SK-N-SH (cell line): ENCODE data around the gene ERLIN1. TPM values are rescaled to one million over a fixed set of nuclear protein-coding genes. Genes with fewer than 3 reads are reported as not detected.

Experiments used
- CTCF ChIA-PET: fragments of 300-600, 350-600 bp; formaldehyde crosslinking; extraction: SDS; loops from one replicate; lab custom pipeline; 2021; lab: Yijun Ruan, JAX
- POLR2A ChIA-PET: fragments of 350-600 bp; sonication (Branson Sonifier 250); formaldehyde crosslinking; extraction: SDS; loops from one replicate; lab custom pipeline; 2020; ENCODE audit warnings: antibody characterized with exemption, inconsistent platforms; lab: Yijun Ruan, JAX
- DNase-seq: peaks from one replicate; pipeline ENCODE4 v3.0.0; 2012
- H2AFZ ChIP-seq: fragments of 200-600 bp; sonication (generic); 2 replicates; pipeline ENCODE4 v1.8.1; 2016; ENCODE audit warnings: antibody characterized with exemption, mild to moderate bottlenecking, low read depth
- H3F3A ChIP-seq: fragments of 200-600 bp; sonication (generic); replicated peaks from 2 replicates; pipeline ENCODE3; 2016; ENCODE audit warnings: antibody characterized with exemption, mild to moderate bottlenecking; ENCODE audit not compliant: insufficient read depth
- H3K27ac ChIP-seq, 2 experiments: fragments of 200-500 bp in 1 of 2; fragments of 200-600 bp in 1 of 2; sonication (Bioruptor generic) in 1 of 2; sonication (generic), shearing (Covaris generic) in 1 of 2; 2 replicates each; pipeline versions ENCODE4 v1.5.1 to v1.6.1; 2014 to 2016; ENCODE audit warnings: low read depth in 2 of 2, inconsistent platforms in 1 of 2, low read length in 1 of 2, mild to moderate bottlenecking in 1 of 2, mixed read lengths in 1 of 2
- H3K27me3 ChIP-seq: fragments of 200-600 bp; sonication (generic), shearing (Covaris generic); 2 replicates; pipeline ENCODE4 v1.6.1; 2016; ENCODE audit warnings: mixed run types; ENCODE audit not compliant: insufficient read depth
- H3K36me3 ChIP-seq, 2 experiments: fragments of 200-500 bp in 1 of 2; fragments of 200-600 bp in 1 of 2; sonication (Bioruptor generic) in 1 of 2; sonication (generic) in 1 of 2; replicated peaks in 1 of 2; 2 replicates each; pipeline versions ENCODE3 to v1.5.1; 2014 to 2016; ENCODE audit warnings: low read length in 1 of 2, mild to moderate bottlenecking in 1 of 2; ENCODE audit not compliant: insufficient read depth in 2 of 2, control insufficient read depth in 1 of 2
- H3K4me1 ChIP-seq, 2 experiments: fragments of 200-500 bp in 1 of 2; fragments of 200-600 bp in 1 of 2; sonication (Bioruptor generic) in 1 of 2; sonication (generic), shearing (Covaris generic) in 1 of 2; 2 replicates each; pipeline versions ENCODE4 v1.5.1 to v1.6.1; 2014 to 2016; ENCODE audit warnings: low read depth in 1 of 2, low read length in 1 of 2, mixed run types in 1 of 2; ENCODE audit not compliant: insufficient read depth in 2 of 2, control insufficient read depth in 1 of 2
- H3K4me2 ChIP-seq: fragments of 200-600 bp; sonication (generic), shearing (Covaris generic); 2 replicates; pipeline ENCODE4 v1.6.1; 2017; ENCODE audit warnings: mixed run types
- H3K4me3 ChIP-seq, 2 experiments: fragments of 200-500 bp in 1 of 2; fragments of 200-600 bp in 1 of 2; sonication (Bioruptor generic) in 1 of 2; sonication (generic), shearing (Covaris generic) in 1 of 2; 2 replicates each; pipeline versions ENCODE4 v1.5.1 to v1.8.1; 2014 to 2016; ENCODE audit warnings: low read depth in 2 of 2, inconsistent platforms in 1 of 2, low read length in 1 of 2, mild to moderate bottlenecking in 1 of 2, mixed read lengths in 1 of 2, moderate library complexity in 1 of 2
- H3K79me2 ChIP-seq: fragments of 200-600 bp; sonication (generic); 2 replicates; pipeline ENCODE4 v1.8.1; 2017; ENCODE audit warnings: mild to moderate bottlenecking; ENCODE audit not compliant: insufficient read depth
- H3K9ac ChIP-seq: fragments of 200-600 bp; sonication (generic); 2 replicates; pipeline ENCODE4 v1.6.1; 2017; ENCODE audit warnings: mixed run types
- H3K9me2 ChIP-seq: fragments of 200-600 bp; sonication (generic); 2 replicates; pipeline ENCODE4 v1.6.1; 2017; ENCODE audit warnings: mixed run types
- H3K9me3 ChIP-seq: fragments of 200-600 bp; sonication (generic); 2 replicates; pipeline ENCODE4 v1.6.1; 2017; ENCODE audit warnings: mixed run types, mild to moderate bottlenecking, moderate library complexity
- H4K20me1 ChIP-seq: fragments of 200-600 bp; sonication (generic); 2 replicates; pipeline ENCODE4 v1.6.1; 2017; ENCODE audit warnings: mild to moderate bottlenecking, mixed run types; ENCODE audit not compliant: insufficient read depth
- CHD2 ChIP-seq: fragments of 150-350 bp; IDR thresholded peaks from 2 replicates; pipeline ENCODE4 v1.6.1; 2018; ENCODE audit warnings: low read length; ENCODE audit not compliant: partially characterized antibody
- ELF1 ChIP-seq: IDR thresholded peaks from 2 replicates; pipeline ENCODE4 v1.4.0; 2012
- EP300 ChIP-seq, 2 experiments: IDR thresholded peaks; 2 replicates each; pipeline versions ENCODE4 v1.4.0 to v1.6.1; 2012; ENCODE audit warnings: borderline replicate concordance in 1 of 2, low read depth in 1 of 2, low read length in 1 of 2
- EZH2phosphoT487 ChIP-seq: fragments of 200-600 bp; sonication (generic); IDR thresholded peaks from 2 replicates; pipeline ENCODE4 v1.6.1; 2017; ENCODE audit warnings: low read depth, mixed run types, mild to moderate bottlenecking, antibody characterized with exemption, moderate library complexity, borderline replicate concordance
- FOSL2 ChIP-seq: IDR thresholded peaks from 2 replicates; pipeline ENCODE4 v1.4.0; 2012; ENCODE audit warnings: low read depth, mild to moderate bottlenecking, moderate library complexity, borderline replicate concordance
- FOXJ3 ChIP-seq: sonication (generic); formaldehyde crosslinking; IDR thresholded peaks from 2 replicates; pipeline ENCODE4 v1.5.1; 2020; ENCODE audit warnings: mild to moderate bottlenecking, missing genetic modification reagents
- GABPA ChIP-seq: IDR thresholded peaks from 2 replicates; pipeline ENCODE4 v1.4.0; 2012; ENCODE audit warnings: low read depth, mild to moderate bottlenecking
- MEF2A ChIP-seq: IDR thresholded peaks from 2 replicates; pipeline ENCODE4 v1.4.0; 2012; ENCODE audit warnings: low read depth, borderline replicate concordance
- MXI1 ChIP-seq: IDR thresholded peaks from 2 replicates; pipeline ENCODE4 v1.6.1; 2012; ENCODE audit warnings: mild to moderate bottlenecking, low read depth, low read length, improper control_type of control experiment
- RAD21 ChIP-seq: IDR thresholded peaks from 2 replicates; pipeline ENCODE4 v1.6.1; 2012; ENCODE audit warnings: mild to moderate bottlenecking, low read length
- RFX5 ChIP-seq: IDR thresholded peaks from 2 replicates; pipeline ENCODE4 v1.6.1; 2012; ENCODE audit warnings: mild to moderate bottlenecking, improper control_type of control experiment, low read length
- RXRA ChIP-seq: IDR thresholded peaks from 2 replicates; pipeline ENCODE4 v1.4.0; 2012; ENCODE audit warnings: low read depth, mild to moderate bottlenecking, borderline replicate concordance
- SIN3A ChIP-seq: IDR thresholded peaks from 2 replicates; pipeline ENCODE4 v1.6.1; 2012; ENCODE audit warnings: low read depth, mild to moderate bottlenecking, low read length, moderate library complexity, borderline replicate concordance
- TAF1 ChIP-seq: IDR thresholded peaks from 2 replicates; pipeline ENCODE4 v1.6.1; 2012; ENCODE audit warnings: low read depth, mild to moderate bottlenecking, low read length, moderate library complexity, borderline replicate concordance
- TCF12 ChIP-seq: IDR thresholded peaks from 2 replicates; pipeline ENCODE4 v1.4.0; 2012
- YY1 ChIP-seq: IDR thresholded peaks from 2 replicates; pipeline ENCODE4 v1.4.0; 2012; ENCODE audit warnings: low read depth, mild to moderate bottlenecking
- WGBS: methylation state at CpG from one replicate; pipeline ENCODE4 v1.1.6; 2017; ENCODE audit warnings: low lambda C conversion rate; 5-methylcytosine and 5-hydroxymethylcytosine counted together
- polyA plus RNA-seq, 3 experiments: library from polyadenylated mRNA; depleted of rRNA; stranded (reverse); fragments of >200 nt; gene quantifications; 2 replicates each; pipeline ENCODE4 v1.2.3, GENCODE V29; 2012
- TF ChIP-seq, protein P1 (sequence below): fragments of 150-350 bp; IDR thresholded peaks from 2 replicates; pipeline ENCODE4 v1.6.1; 2017; ENCODE audit warnings: antibody characterized with exemption, low read length, low read depth, borderline replicate concordance
- TF ChIP-seq, protein P2 (sequence below): IDR thresholded peaks from 2 replicates; pipeline ENCODE4 v1.4.0; 2012; ENCODE audit warnings: low read depth
- TF ChIP-seq, protein P3 (sequence below): fragments of 200-600 bp; sonication (generic); IDR thresholded peaks from 2 replicates; pipeline ENCODE4 v1.6.1; 2017; ENCODE audit warnings: antibody characterized with exemption, mild to moderate bottlenecking, moderate library complexity
- TF ChIP-seq, protein P4 (sequence below): IDR thresholded peaks from 2 replicates; pipeline ENCODE4 v1.4.0; 2012; ENCODE audit warnings: low read depth, borderline replicate concordance

ERLIN1 gene
- polyA plus RNA-seq, 1 of the 3 experiments (the other 2 are of a cell fraction), result 43.8 TPM

DNA sequence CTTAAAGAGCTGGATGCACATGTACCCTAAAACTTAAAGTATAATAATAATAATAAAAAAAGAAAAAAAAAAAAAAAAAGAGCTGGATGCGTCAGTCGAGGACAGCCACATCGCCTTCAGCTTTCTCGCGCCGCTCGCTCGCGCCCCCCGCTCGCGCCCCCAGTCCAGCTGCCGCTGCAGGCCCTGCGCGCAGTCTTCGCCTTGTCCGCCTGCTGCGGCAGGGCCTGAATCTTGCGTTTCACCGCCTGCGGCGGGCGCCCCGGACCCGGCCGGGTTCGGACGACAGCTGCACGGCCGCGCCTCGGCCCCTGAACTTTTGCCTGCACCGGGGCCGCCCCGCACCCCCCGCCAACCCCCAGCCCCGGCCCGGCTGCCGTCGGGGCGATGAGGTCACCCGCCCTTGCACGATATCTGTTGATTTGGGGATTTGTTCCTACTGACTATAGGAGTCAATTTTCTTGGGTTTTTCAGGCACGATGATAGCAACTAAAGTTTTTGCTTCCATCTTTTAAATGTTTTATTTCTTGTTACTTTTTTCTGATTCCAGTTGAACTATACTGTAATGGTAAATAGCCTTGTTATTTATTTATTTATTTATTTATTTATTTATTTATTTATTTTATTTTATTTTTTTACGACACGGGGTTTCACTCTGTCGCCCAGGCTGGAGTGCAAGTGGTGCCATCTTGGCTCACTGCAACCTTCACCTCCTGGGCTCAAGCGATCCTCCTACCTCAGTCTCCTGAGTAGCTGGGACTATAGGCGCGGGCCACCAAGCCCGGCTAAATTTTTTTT is 70.7 kb downstream of the ERLIN1 start:
- CTCF ChIA-PET, result no interaction called here
- TF ChIP-seq EP300 (IDR thresholded peaks at IDR 0.05; ENCODE audit: borderline replicate concordance in 1 of 2, low read depth in 1 of 2, low read length in 1 of 2) (no peak), RXRA (no peak), RFX5 (no peak), SIN3A (no peak), ELF1 (no peak), YY1 (no peak), CHD2 (no peak), EZH2phosphoT487 (no peak), MXI1 (no peak)
- TF ChIP-seq, all 33 proteins: peak for 0
- H3K79me2 ChIP-seq, result no peaks in the 10 kb centered on the region
- no peak overlapping the region for H3K9ac ChIP-seq
- no peaks in the 10 kb centered on the region for H3K36me3 ChIP-seq
- no peaks in the 10 kb centered on the region for H3K4me1 ChIP-seq
- no peaks in the 10 kb centered on the region; the same call in 1 of the 2 replicates for H3K27me3 ChIP-seq
- WGBS, result 80% methylated on average over 50 of the region's 51 CpGs
- no peak for DNase-seq
- no peak overlapping the region for H3K27ac ChIP-seq
- no peak overlapping the region for H3K4me3 ChIP-seq
- H3F3A ChIP-seq, result no peaks in the 10 kb centered on the region
- no peaks in the 10 kb centered on the region for H3K9me3 ChIP-seq
- POLR2A ChIA-PET, result no interaction called here
- no peaks in the 10 kb centered on the region for H4K20me1 ChIP-seq
- H3K9me2 ChIP-seq, result no peaks in the 10 kb centered on the region
- H3K4me2 ChIP-seq, result no peak overlapping the region
- H2AFZ ChIP-seq, result no peak overlapping the region

DNA sequence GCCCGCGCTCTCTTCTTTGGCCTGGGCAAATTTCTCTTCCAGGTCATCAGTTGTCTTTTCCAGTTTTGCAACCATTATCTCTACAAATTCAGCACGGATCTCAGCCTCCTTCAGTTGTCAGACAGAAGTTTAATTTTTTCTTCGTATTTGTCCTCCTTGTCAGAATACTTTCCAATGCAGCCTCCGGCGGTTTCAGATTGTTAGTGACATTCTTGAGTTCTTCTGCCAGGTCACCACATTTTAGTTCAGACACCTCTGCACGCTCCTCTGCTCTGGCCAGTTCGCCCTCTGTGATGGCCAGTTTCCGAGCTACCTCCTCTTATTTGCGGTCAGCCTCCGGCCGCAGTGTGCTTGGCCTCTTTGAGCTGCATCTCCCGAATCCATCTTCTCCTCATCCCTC is 71.4 kb downstream of the ERLIN1 start:
- no peaks in the 10 kb centered on the region for H3K9me3 ChIP-seq
- no peak overlapping the region for H3K4me2 ChIP-seq
- no peaks in the 10 kb centered on the region for H3K4me1 ChIP-seq
- CTCF ChIA-PET, result no interaction called here
- POLR2A ChIA-PET, result no interaction called here
- no peak overlapping the region for H2AFZ ChIP-seq
- no peak for DNase-seq
- H3K9ac ChIP-seq, result no peak overlapping the region
- H3K9me2 ChIP-seq, result no peaks in the 10 kb centered on the region
- H3F3A ChIP-seq, result no peaks in the 10 kb centered on the region
- no peaks in the 10 kb centered on the region for H4K20me1 ChIP-seq
- H3K27me3 ChIP-seq, result no peaks in the 10 kb centered on the region; the same call in 1 of the 2 replicates
- no peak overlapping the region for H3K27ac ChIP-seq
- no peaks in the 10 kb centered on the region for H3K79me2 ChIP-seq
- H3K36me3 ChIP-seq, result no peaks in the 10 kb centered on the region
- H3K4me3 ChIP-seq, result no peak overlapping the region
- no peak for TF ChIP-seq CHD2
- TF ChIP-seq FOSL2, result no peak
- TF ChIP-seq TAF1, result no peak
- TF ChIP-seq EP300 (IDR thresholded peaks at IDR 0.05; ENCODE audit: borderline replicate concordance in 1 of 2, low read depth in 1 of 2, low read length in 1 of 2), result no peak
- TF ChIP-seq, all 33 proteins: peak for 0
- 89% methylated on average over 13 of the region's 13 CpGs for WGBS

DNA sequence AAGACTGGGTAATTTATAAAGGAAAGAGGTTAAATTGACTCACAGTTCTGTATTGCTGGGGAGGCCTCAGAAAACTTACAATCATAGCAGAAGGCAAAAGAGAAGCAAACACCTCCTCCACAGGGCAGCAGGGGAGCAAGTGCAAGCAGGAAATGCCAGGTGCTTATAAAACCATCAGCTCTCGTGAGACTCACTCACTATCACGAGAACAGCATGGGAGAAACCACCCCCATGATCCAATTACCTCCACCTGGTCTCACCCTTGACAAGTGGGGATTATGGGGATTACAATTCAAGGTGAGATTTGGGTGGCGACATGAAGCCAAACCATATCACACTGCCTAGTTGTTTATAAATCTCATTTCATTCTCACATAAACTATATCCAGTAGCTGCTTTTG is 76.2 kb downstream of the ERLIN1 start:
- Histone ChIP-seq H3K4me1 (no peaks in the 10 kb centered on the region; a peak in 1 of 4 replicates), H3K9ac (no peak overlapping the region), H3K4me2 (no peak overlapping the region), H3K9me2 (no peaks in the 10 kb centered on the region), H2AFZ (no peak overlapping the region), H3K27ac (no peak overlapping the region), H4K20me1 (no peaks in the 10 kb centered on the region), H3K9me3 (no peaks in the 10 kb centered on the region), H3F3A (no peaks in the 10 kb centered on the region), H3K79me2 (no peaks in the 10 kb centered on the region), H3K4me3 (no peak overlapping the region), H3K27me3 (no peaks in the 10 kb centered on the region; the same call in 1 of the 2 replicates), H3K36me3 (no peaks in the 10 kb centered on the region)
- POLR2A ChIA-PET, result no interaction called here
- no peak for DNase-seq
- CTCF ChIA-PET, result interaction anchor here (1.0 to 1.2 kb wide), 2 partner anchors 100 to 145 kb away, joined by 3 read pairs; partner anchors contain the start of gene DNMBP
- WGBS, result 67% methylated on average over 3 of the region's 3 CpGs
- TF ChIP-seq, protein P1, sequence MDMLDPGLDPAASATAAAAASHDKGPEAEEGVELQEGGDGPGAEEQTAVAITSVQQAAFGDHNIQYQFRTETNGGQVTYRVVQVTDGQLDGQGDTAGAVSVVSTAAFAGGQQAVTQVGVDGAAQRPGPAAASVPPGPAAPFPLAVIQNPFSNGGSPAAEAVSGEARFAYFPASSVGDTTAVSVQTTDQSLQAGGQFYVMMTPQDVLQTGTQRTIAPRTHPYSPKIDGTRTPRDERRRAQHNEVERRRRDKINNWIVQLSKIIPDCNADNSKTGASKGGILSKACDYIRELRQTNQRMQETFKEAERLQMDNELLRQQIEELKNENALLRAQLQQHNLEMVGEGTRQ, result no peak
- TF ChIP-seq FOXJ3 (CRISPR knock-in tag), result no peak
- TF ChIP-seq, protein P2, sequence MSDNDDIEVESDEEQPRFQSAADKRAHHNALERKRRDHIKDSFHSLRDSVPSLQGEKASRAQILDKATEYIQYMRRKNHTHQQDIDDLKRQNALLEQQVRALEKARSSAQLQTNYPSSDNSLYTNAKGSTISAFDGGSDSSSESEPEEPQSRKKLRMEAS, result no peak
- TF ChIP-seq GABPA, result no peak
- no peak for TF ChIP-seq MEF2A
- TF ChIP-seq, protein P3, sequence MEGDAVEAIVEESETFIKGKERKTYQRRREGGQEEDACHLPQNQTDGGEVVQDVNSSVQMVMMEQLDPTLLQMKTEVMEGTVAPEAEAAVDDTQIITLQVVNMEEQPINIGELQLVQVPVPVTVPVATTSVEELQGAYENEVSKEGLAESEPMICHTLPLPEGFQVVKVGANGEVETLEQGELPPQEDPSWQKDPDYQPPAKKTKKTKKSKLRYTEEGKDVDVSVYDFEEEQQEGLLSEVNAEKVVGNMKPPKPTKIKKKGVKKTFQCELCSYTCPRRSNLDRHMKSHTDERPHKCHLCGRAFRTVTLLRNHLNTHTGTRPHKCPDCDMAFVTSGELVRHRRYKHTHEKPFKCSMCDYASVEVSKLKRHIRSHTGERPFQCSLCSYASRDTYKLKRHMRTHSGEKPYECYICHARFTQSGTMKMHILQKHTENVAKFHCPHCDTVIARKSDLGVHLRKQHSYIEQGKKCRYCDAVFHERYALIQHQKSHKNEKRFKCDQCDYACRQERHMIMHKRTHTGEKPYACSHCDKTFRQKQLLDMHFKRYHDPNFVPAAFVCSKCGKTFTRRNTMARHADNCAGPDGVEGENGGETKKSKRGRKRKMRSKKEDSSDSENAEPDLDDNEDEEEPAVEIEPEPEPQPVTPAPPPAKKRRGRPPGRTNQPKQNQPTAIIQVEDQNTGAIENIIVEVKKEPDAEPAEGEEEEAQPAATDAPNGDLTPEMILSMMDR, result no peak
- no peak for TF ChIP-seq RAD21
- no peak for TF ChIP-seq TCF12
- TF ChIP-seq, protein P4, sequence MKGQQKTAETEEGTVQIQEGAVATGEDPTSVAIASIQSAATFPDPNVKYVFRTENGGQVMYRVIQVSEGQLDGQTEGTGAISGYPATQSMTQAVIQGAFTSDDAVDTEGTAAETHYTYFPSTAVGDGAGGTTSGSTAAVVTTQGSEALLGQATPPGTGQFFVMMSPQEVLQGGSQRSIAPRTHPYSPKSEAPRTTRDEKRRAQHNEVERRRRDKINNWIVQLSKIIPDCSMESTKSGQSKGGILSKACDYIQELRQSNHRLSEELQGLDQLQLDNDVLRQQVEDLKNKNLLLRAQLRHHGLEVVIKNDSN, result no peak
